SK-N-DZ (cell line): ENCODE data around the gene ARHGAP24.
"Not testable (repeated sequence)": the region's sequence is repeated elsewhere in the genome, so short reads cannot be mapped to it uniquely, and the experiment has no call there.

Source experiments
- DNase-seq: peaks from one replicate; pipeline ENCODE4 v3.0.0-alpha.2; 2015; ENCODE audit warnings: low spot score

The ARHGAP24 gene

GRCh38 chr4:85842540-85842939 lies 367.6 kb downstream of the ARHGAP24 start:
- DNase-seq = no peak

- DNase-seq = not testable (repeated sequence)
These were observed 378.8 kb downstream of the ARHGAP24 start for GRCh38 chr4:85853740-85854139.

DNA sequence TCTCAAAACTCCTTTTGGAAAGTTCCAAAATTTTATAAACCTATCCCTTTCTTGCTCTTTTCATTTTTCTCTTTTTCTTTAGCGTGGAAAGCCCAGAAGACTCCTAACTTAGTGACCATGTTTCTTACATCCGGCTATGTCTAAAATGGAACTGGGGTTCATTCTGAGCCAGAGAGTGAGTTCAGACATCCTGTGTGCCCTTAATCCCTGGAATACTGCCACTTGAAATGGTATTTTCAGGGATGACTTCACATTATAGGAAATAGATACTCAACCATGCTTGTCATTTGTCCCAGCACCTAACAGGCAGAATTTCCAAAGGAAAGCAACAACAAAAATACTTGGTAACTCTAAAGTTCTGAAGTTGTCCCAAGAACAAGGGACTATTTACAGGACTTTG lies 379.6 kb downstream of the ARHGAP24 start:
- no peak for DNase-seq

DNA sequence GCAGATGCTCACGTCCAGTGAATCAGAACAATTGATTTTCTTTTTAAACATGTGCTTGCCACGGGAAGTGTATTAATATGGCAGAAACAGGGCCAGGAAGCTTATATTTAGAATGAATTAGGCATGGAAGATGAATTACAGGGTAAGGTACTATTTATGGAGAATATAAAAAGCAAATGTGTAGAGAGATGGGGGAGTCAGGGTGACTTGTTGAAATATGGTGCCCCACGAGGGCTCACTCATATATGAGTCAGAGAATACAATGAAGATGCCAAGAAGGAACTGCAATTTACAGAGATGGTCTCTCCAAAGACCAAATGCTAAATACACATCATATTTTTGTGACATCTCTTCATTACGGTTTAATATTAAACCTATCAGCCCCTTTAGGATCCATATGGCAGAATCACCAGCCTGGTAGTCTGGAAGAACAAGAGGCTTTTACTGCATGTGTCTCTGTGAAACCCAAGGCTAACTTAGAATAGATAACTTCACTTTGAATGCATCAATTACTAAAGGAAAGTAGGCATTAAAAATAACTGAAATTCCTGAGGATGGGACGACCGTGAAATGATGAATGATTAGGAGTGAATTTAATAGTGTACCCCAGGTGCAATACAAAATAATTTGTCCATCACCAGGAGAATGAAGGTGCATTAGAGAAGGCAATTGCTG lies 385.3 kb downstream of the ARHGAP24 start:
- DNase-seq = no peak

GRCh38 chr4:85861064-85861765 lies 386.3 kb downstream of the ARHGAP24 start:
- no peak for DNase-seq

DNA sequence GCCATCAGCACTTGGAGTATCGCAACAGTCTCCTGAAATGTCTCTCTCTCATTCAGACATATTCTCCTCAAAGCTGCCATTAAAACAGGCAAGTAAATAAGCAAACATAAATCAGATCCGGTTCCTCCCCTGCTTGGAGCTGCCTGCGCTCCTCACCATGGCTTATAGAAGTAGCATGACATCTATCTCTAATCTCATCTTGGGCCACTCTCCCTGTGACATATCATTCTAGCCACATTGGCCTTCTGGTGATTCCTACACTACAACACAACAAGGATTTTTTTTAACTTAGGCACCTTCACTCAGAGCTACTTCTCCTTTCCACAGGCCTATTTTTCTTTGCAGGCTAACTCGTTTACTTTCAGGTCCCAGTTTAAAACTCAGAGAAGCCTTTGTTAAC lies 387.9 kb downstream of the ARHGAP24 start:
- no peak for DNase-seq

DNA sequence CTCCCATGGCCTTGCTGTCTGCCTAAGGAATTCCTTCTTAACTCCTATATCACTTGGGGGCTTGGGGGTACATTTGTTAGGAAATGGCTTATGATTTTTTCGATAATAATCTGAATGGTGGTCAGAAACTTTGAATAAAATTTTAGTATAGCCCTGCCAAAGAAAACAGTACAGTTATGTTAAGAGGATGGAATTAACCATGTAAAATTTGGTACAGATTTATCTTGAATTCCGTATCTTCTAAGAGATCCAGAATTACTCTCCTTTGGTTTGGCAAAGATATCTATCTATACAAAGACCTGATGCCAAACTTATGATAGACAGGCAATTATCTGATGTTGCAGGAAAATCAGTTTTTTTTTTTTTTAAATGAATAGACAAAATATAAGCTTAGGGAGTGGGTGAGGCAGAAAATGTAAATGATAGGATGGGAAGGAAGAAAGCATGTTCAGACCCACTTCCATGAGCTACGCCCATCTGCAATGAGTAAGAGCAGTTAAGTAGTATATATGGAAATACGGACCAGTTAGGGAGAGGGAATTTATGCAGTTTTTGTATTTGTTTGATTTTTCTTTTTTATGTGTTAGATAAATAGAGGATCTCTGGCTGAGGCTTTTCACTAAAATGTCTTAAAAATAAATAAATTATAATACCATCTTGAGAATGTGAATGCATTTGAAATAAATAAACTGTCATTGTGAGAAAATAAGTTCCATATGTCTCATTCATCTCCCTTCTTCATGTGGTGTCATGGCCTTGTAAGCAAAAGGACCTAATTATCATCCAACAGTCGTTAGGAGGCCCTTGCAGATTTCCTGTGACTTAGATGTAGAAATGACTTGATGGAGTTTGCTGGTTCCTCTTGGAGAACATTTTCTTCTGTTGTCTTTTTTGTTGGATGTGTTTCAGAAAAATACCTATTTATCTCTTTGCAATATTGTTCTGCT lies 389.6 kb downstream of the ARHGAP24 start:
- DNase-seq = no peak

- DNase-seq = no peak
These were observed 390.3 kb downstream of the ARHGAP24 start for GRCh38 chr4:85865256-85865655.

GRCh38 chr4:85866508-85866907 lies 391.6 kb downstream of the ARHGAP24 start:
- no peak for DNase-seq

DNA sequence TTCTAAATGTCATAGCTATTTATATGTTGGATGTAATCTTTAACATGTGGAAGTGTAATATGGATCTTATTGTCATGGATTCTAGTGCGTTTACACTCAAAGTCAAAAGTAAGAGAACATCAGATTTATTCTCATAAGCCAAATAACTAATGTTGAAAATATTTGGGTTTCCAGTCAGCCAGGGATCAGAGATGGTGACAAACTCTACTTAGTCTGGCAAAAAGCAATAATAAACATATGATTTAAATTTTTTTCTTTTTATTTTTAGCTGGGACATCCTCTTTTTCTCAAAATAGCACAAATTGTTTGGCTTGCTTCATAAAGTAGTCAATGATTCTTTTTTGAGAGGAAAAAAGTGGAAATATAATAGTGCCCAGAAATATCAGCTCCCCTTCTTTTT lies 392.3 kb downstream of the ARHGAP24 start:
- no peak for DNase-seq

DNA sequence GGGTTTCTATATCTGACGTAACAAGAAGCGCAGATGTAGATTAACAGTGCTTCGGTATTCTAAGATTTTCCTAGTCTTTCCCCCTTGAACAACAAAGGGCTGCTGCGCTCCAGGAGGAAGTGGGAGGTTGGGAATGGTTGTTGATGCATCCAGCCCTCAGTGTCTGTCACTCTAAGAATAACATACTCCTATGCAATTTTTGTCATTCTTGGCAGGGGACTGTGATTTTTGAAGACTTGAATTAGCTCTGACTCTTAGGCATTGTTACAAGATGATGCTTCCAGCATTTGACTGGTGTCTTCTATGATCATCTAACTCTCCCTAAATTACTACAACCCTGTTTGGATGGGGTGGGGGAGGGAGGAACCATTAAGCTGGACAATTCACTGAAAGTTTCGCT lies 394.2 kb downstream of the ARHGAP24 start:
- no peak for DNase-seq

DNA sequence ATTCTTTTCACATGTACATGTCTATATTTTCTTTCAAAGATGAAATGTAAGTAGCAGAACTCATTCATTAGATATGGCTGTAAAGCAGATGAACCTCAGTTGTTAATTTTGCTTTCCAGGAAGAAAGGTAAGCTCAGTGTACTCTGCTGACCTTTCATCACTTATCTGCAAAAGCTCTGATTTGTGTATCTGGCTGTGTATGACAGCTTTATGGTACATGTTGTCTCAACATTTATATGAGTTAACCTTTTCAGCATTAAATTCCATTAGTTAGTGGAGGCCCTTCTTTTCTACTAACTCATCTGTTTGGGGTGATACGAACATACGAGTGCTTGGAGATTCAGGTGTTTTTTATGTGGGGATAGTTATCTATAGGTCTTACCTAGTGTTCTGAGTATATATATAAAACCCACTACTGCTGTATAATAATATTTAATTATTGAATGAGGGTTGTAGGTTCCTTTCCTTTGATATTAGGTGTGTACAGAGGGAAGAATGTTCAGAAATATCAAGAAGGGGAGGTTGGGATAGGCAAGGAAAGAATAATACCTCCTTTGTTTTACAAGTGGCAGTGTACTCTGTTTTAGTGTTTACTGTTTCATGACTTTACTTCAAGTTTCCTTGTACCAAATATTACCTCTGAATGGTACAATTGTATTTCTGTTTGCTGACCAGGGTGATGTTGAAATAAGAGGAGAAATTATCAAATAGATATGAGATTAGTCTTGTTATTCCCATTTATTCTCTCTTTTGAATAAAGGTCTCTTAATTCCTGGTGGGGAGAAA lies 395.5 kb downstream of the ARHGAP24 start:
- DNase-seq = no peak

GRCh38 chr4:85873566-85873965 lies 398.6 kb downstream of the ARHGAP24 start:
- DNase-seq = no peak

- no peak for DNase-seq
These were observed 404.6 kb downstream of the ARHGAP24 start for GRCh38 chr4:85879518-85879917.

DNA sequence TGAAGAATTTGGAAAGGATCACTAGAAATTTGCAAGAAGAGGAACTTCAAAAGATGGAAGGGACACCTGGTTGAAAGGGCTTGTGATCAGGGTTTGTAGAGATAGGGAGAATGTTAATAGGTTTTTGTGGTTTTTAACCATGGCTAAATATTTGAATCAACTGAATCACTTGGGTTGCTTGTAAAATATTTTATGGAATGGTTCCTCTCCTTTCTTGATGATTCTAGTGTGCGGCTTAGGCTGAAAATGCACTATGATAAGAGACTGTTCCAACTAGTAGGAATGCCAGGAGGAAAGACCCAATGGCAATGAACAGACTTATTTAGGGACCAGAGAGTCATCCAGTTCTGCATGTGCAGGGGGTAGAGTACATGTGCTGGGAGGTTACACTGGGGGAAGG lies 408.2 kb downstream of the ARHGAP24 start:
- DNase-seq = no peak

- DNase-seq = no peak
These were observed 409.3 kb downstream of the ARHGAP24 start for GRCh38 chr4:85884251-85884650.

DNA sequence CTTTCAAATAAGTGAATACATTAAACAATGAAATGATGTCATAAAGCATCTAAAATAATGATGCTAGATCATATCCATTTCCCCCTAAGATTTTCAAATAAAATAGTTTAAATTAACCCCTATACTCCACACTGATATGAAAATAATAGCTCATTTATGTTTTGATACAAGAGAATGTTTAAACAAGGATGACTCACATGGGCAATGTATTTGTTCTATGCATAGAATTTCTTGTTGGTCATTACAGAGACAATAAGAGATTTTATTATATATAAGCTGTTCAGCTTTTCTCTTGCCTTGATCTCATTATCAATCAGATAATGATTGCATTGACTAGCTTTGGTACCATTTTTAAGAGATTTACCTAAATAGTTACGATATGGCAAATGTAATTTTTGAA lies 411.7 kb downstream of the ARHGAP24 start:
- DNase-seq = no peak

GRCh38 chr4:85889314-85889713 lies 414.4 kb downstream of the ARHGAP24 start:
- DNase-seq = no peak

DNA sequence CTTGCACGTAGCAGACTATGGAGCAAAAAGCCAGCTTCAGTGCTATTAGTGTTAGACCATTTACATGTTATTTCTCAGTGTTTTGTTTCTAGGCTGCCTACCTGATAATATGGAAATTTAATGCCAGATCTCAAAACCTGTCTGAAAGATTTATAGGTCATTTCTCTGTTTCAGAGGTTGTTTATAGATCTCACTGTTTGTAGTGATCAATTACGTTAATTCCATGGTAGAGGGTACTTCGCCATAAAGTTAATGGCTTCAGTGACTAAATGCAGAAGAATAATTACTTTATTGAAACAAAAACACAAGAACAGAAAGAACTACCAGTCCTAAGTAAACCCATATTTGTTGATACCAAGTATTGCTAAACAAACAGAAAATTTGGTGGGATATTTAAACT lies 420.8 kb downstream of the ARHGAP24 start:
- DNase-seq = no peak

- no peak for DNase-seq
These were observed 423.3 kb downstream of the ARHGAP24 start for GRCh38 chr4:85898231-85898630.

DNA sequence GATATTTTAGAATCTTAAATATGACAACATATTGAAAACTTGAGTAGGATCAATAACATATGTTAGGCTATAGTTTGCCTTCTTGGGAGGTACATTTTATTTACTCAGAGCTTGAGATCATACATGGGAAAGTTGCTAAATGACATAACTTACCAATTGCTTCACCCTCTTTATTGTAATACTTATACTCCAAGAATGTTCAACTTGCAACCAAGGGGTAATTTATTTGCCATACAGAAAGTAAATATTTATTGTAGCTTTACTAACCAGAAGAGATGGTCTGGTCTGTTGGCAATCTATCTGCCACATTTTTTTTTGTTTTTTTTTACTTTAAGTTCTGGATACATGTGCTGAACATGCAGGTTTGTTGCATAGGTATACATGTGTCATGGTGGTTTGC lies 426.6 kb downstream of the ARHGAP24 start:
- DNase-seq = no peak
